Hematopoietic multipotent progenitor cell treated with erythropoietin and hydrocortisone succinate and interleukin-3 and kit ligand, for 4 days (in vitro differentiated cells): Measurements from ENCODE around the gene IKZF2.

Experiments used
- DNase-seq: peaks from one replicate; pipeline ENCODE4 v3.0.0-alpha.2; 2015

Gene IKZF2

GRCh38 chr2:213151437-213152064 is at the start of gene IKZF2:
TSS of gene IKZF2 (minus strand) at chr2:213151612. CDS start at chr2:213148629, 2,983 bp downstream.
- peak; percentile 94 for DNase-seq

GRCh38 chr2:213199871-213200270 is 48.5 kb upstream of the IKZF2 start:
- no peak for DNase-seq

GRCh38 chr2:213189001-213189899 is 37.8 kb upstream of the IKZF2 start:
- no peak for DNase-seq

GRCh38 chr2:213188533-213188867 is 37.1 kb upstream of the IKZF2 start:
- DNase-seq = no peak

- no peak for DNase-seq
Measured at GRCh38 chr2:213187833-213188532, 36.6 kb upstream of the IKZF2 start.

GRCh38 chr2:213187386-213187785 is 36.0 kb upstream of the IKZF2 start:
- no peak for DNase-seq

GRCh38 chr2:213185147-213185822 is 33.9 kb upstream of the IKZF2 start:
- DNase-seq = no peak

GRCh38 chr2:213181712-213182111 is 30.3 kb upstream of the IKZF2 start:
- DNase-seq = no peak

GRCh38 chr2:213177679-213178078 is 26.3 kb upstream of the IKZF2 start:
- DNase-seq = no peak

GRCh38 chr2:213175673-213176247 is 24.3 kb upstream of the IKZF2 start:
- no peak for DNase-seq

GRCh38 chr2:213172641-213173040 is 21.2 kb upstream of the IKZF2 start:
- no peak for DNase-seq

GRCh38 chr2:213171147-213171546 is 19.7 kb upstream of the IKZF2 start:
- DNase-seq = no peak

- no peak for DNase-seq
Measured at GRCh38 chr2:213167271-213167930, 16.0 kb upstream of the IKZF2 start.

- no peak for DNase-seq
Measured at GRCh38 chr2:213166109-213166508, 14.7 kb upstream of the IKZF2 start.

GRCh38 chr2:213164263-213164662 is 12.9 kb upstream of the IKZF2 start:
- peak; percentile 50 for DNase-seq

- no peak for DNase-seq
Measured at GRCh38 chr2:213162516-213163118, 11.2 kb upstream of the IKZF2 start.

- no peak for DNase-seq
Measured at GRCh38 chr2:213161759-213162515, 10.5 kb upstream of the IKZF2 start.

- DNase-seq = no peak
Measured at GRCh38 chr2:213159768-213160167, 8.4 kb upstream of the IKZF2 start.

GRCh38 chr2:213157242-213157641 is 5.8 kb upstream of the IKZF2 start:
- no peak for DNase-seq

GRCh38 chr2:213156717-213157116 is 5.3 kb upstream of the IKZF2 start:
- DNase-seq = no peak

- no peak for DNase-seq
Measured at GRCh38 chr2:213152888-213153287, 1.5 kb upstream of the IKZF2 start.
